Measurements from ENCODE around the gene ALMS1.
"Not testable (repeated sequence)": the region's sequence is repeated elsewhere in the genome, so short reads cannot be mapped to it uniquely, and the experiment has no call there.

- not testable (repeated sequence) for TF ChIP-seq CTCF (IDR thresholded peaks at IDR 0.05; ENCODE audit: poor library complexity); EZH2 (IDR thresholded peaks at IDR 0.05; ENCODE audit: borderline replicate concordance); EZH2phosphoT487 (IDR thresholded peaks at IDR 0.05; ENCODE audit: low read depth, severe bottlenecking, unreplicated experiment)
Measured at GRCh38 chr2:73483874-73484273, 98.2 kb downstream of the ALMS1 start.

Data from hepatocyte (in vitro differentiated cells).